ENCODE data around the gene ADGRA1.

ADGRA1 gene

DNA sequence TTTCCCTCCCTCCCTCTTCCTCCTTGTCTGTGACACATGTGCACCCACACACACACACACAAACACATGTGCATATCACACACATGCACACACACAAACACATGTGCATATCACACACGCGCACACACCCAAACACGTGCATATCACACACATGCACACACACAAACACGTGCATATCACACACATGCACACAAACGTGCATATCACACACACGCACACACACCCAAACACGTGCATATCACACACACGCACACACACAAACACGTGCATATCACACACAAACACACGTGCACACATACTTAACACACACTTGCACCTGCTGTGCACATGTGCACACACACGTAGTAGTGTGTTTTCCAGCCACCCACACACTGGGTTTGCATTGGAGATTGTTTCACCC, 42.9 kb downstream of the ADGRA1 start:
- TF ChIP-seq, protein P1, sequence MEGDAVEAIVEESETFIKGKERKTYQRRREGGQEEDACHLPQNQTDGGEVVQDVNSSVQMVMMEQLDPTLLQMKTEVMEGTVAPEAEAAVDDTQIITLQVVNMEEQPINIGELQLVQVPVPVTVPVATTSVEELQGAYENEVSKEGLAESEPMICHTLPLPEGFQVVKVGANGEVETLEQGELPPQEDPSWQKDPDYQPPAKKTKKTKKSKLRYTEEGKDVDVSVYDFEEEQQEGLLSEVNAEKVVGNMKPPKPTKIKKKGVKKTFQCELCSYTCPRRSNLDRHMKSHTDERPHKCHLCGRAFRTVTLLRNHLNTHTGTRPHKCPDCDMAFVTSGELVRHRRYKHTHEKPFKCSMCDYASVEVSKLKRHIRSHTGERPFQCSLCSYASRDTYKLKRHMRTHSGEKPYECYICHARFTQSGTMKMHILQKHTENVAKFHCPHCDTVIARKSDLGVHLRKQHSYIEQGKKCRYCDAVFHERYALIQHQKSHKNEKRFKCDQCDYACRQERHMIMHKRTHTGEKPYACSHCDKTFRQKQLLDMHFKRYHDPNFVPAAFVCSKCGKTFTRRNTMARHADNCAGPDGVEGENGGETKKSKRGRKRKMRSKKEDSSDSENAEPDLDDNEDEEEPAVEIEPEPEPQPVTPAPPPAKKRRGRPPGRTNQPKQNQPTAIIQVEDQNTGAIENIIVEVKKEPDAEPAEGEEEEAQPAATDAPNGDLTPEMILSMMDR (conservative IDR thresholded peaks at IDR 0.05; ENCODE audit: low read depth, low read length): no peak
- no peaks in the 10 kb centered on the region for H3K4me1 ChIP-seq (ENCODE audit: low read depth, poor library complexity, severe bottlenecking)

DNA sequence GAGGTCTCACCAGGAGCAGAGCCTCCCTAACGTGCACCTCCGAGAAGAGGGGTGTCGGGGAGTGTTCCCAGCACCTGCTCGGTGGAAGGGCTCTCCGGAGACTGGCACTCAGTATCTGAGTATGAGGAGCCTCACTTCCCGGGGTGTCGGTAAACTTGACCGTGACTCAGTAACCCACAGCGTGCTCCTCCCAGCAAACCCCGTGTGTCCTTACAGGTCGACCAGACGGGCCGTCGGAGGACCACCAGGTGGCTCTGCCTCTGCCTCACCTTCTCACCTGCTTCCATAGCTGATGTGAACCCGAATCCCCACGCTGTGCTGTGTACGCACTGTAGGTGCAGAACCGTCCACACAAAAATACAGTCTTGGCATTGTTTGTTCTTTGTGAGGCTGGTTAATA, 43.3 kb downstream of the ADGRA1 start:
- no peaks in the 10 kb centered on the region for H4K20me1 ChIP-seq (ENCODE audit: insufficient read depth)
- no peaks in the 10 kb centered on the region for H3K4me1 ChIP-seq (ENCODE audit: low read depth, poor library complexity, severe bottlenecking)
- TF ChIP-seq, protein P1 (conservative IDR thresholded peaks at IDR 0.05; ENCODE audit: low read depth, low read length): no peak
- no peak overlapping the region for H3K27ac ChIP-seq
- H3K9ac ChIP-seq: no peak overlapping the region
- no peaks in the 10 kb centered on the region for H3K79me2 ChIP-seq (ENCODE audit: insufficient read depth, low read depth)
- no peaks in the 10 kb centered on the region for H3K36me3 ChIP-seq (ENCODE audit: insufficient read depth)
- no peak overlapping the region for H2AFZ ChIP-seq (ENCODE audit: low read depth)
- H3K27me3 ChIP-seq (ENCODE audit: insufficient read depth, low read depth): peaks cover 13% of the 10 kb centered on the region; the same call in 1 of the 2 replicates
- no peak overlapping the region for H3K4me2 ChIP-seq
- no peak overlapping the region for H3K4me3 ChIP-seq (IDR thresholded peaks at IDR 0.05; ENCODE audit: insufficient read depth, low read depth, low read length)

More for the DNA sequence above, 42.9 kb downstream of the ADGRA1 start:
- Histone ChIP-seq H3K27me3 (ENCODE audit: insufficient read depth, low read depth) (peaks cover 15% of the 10 kb centered on the region; the same call in 1 of the 2 replicates), H3K27ac (no peak overlapping the region), H3K9ac (no peak overlapping the region), H3K36me3 (ENCODE audit: insufficient read depth) (no peaks in the 10 kb centered on the region), H2AFZ (ENCODE audit: low read depth) (no peak overlapping the region), H4K20me1 (ENCODE audit: insufficient read depth) (no peaks in the 10 kb centered on the region), H3K4me3 (IDR thresholded peaks at IDR 0.05; ENCODE audit: insufficient read depth, low read depth, low read length) (no peak overlapping the region), H3K79me2 (ENCODE audit: insufficient read depth, low read depth) (no peaks in the 10 kb centered on the region), H3K4me2 (no peak overlapping the region)

DNA sequence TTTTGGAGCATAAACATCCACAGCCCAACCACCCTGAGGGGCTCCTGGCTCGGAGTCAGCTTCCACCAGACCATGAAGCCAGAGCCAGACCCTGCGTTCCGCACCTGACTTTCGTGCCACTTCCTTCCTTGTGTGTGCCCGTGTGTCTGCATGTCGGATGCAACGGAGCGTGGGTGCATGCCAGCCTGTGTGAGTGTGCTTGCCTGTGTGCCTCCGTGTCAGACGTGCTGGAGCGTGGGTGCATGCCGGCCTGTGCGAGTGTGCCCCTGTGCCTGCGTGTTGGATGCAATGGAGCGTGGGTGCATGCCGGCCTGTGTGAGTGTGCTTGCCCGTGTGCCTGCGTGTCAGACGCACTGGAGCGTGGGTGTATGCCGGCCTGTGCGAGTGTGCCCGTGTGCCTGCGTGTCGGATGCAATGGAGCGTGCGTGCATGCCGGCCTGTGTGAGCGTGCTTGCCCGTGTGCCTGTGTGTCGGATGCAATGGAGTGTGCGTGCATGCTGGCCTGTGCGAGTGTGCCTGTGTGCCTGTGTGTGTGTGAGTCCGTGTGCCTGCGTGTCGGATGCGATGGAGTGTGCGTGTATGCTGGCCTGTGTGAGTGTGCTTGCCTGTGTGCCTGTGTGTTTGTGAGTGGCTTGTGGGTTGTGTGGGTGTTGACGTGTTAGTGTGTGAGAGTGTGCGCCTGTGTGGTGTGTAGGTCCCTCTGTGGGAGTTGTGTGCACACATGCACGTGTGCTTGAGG, 44.2 kb downstream of the ADGRA1 start:
- TF ChIP-seq, protein P1 (conservative IDR thresholded peaks at IDR 0.05; ENCODE audit: low read depth, low read length): no peak
- Histone ChIP-seq H3K27me3 (ENCODE audit: insufficient read depth, low read depth) (peaks cover 12% of the 10 kb centered on the region; the same call in 1 of the 2 replicates), H3K4me3 (IDR thresholded peaks at IDR 0.05; ENCODE audit: insufficient read depth, low read depth, low read length) (no peak overlapping the region), H2AFZ (ENCODE audit: low read depth) (no peak overlapping the region), H3K27ac (no peak overlapping the region), H4K20me1 (ENCODE audit: insufficient read depth) (no peaks in the 10 kb centered on the region), H3K9ac (no peak overlapping the region), H3K4me1 (ENCODE audit: low read depth, poor library complexity, severe bottlenecking) (no peaks in the 10 kb centered on the region), H3K36me3 (ENCODE audit: insufficient read depth) (no peaks in the 10 kb centered on the region), H3K79me2 (ENCODE audit: insufficient read depth, low read depth) (no peaks in the 10 kb centered on the region), H3K4me2 (no peak overlapping the region)

DNA sequence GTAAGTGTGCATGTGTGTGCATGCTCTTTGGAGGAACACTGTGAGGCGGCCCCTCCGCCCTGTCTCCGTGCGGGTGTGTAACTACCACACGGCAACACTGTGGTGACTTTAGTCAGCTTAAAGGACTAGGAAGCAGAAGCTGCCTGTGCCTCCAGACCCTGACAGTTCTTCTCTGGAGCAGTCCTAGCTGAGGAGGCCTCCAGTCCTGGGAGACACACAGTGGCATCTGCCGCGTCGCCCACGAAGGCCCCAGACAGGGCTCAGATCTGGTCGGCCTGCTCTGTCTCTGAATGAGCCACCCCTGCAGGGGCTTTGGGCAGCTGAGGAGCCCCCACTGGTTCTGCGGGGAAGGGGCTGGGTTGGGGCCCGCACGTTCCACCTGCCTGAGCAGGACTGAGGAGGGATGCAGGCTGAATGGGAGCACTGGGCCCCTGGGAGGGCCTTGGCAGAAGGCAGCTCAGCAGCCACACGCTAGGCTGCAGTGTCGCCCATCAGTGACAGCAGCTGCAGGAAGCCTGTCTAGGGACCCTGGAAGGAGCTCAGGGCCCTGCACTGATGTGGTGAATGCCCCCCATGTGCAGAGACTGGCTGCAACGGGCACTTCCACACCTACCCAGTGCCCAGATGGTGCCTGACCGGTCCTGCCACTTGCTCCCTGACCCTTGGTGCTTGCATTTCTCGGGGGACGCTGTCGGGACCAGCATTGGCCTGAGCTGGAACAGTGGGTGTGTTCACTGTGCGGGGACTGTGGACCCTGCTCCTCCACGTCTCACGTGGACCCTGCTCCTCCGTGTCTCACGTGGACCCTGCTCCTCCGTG, 45.0 kb downstream of the ADGRA1 start:
- no peak overlapping the region for H3K27ac ChIP-seq
- no peaks in the 10 kb centered on the region for H4K20me1 ChIP-seq (ENCODE audit: insufficient read depth)
- TF ChIP-seq, protein P1 (conservative IDR thresholded peaks at IDR 0.05; ENCODE audit: low read depth, low read length): no peak
- H3K4me3 ChIP-seq (IDR thresholded peaks at IDR 0.05; ENCODE audit: insufficient read depth, low read depth, low read length): no peak overlapping the region
- H2AFZ ChIP-seq (ENCODE audit: low read depth): no peak overlapping the region
- H3K27me3 ChIP-seq (ENCODE audit: insufficient read depth, low read depth): peaks cover 12% of the 10 kb centered on the region; the same call in 1 of the 2 replicates
- H3K4me1 ChIP-seq (ENCODE audit: low read depth, poor library complexity, severe bottlenecking): no peaks in the 10 kb centered on the region
- H3K9ac ChIP-seq: no peak overlapping the region
- H3K4me2 ChIP-seq: no peak overlapping the region
- no peaks in the 10 kb centered on the region for H3K79me2 ChIP-seq (ENCODE audit: insufficient read depth, low read depth)
- no peaks in the 10 kb centered on the region for H3K36me3 ChIP-seq (ENCODE audit: insufficient read depth)

All from KMS-11 (cell line).